Esophagus squamous epithelium (tissue), 5 donors: Measurements from ENCODE around the gene ZNF594. TPM values are rescaled to one million over a fixed set of nuclear protein-coding genes. Genes with fewer than 3 reads are reported as not detected.
"Not testable (repeated sequence)": the region's sequence is repeated elsewhere in the genome, so short reads cannot be mapped to it uniquely, and the experiment has no call there.

Experiments used
- DNase-seq: peaks from one replicate; lab custom pipeline; 2025; lab: John Stamatoyannopoulos, UW
- H3K27ac ChIP-seq, 4 donors: fragments of 200-600 bp; sonication (generic); one replicate each; pipeline ENCODE4 v1.5.1; 2016 to 2019; ENCODE audit warnings: mild to moderate bottlenecking in 1 of 4
- H3K27me3 ChIP-seq, 4 donors: fragments of 200-600 bp; sonication (generic); 1 replicate in 3 of 4; 2 replicates in 1 of 4; pipeline versions ENCODE4 v1.5.1 to v1.6.0; 2017 to 2021; ENCODE audit warnings: antibody characterized with exemption in 1 of 4
- H3K36me3 ChIP-seq, 3 donors: fragments of 200-600 bp; sonication (generic); one replicate each; pipeline ENCODE4 v1.5.1; 2016 to 2019
- H3K4me1 ChIP-seq, 3 donors: fragments of 200-600 bp; sonication (generic); one replicate each; pipeline ENCODE4 v1.5.1; 2017 to 2019
- H3K4me3 ChIP-seq, 4 donors: fragments of 200-600 bp; sonication (generic); 1 replicate in 3 of 4; 2 replicates in 1 of 4; pipeline ENCODE4 v1.5.1; 2016 to 2019; ENCODE audit warnings: mild to moderate bottlenecking in 2 of 4, moderate library complexity in 1 of 4
- H3K9me3 ChIP-seq, 3 donors: fragments of 200-600 bp; sonication (generic); one replicate each; pipeline ENCODE4 v1.5.1; 2016 to 2019
- CTCF ChIP-seq, 6 experiments: fragments of 450-650 bp in 4 of 6; fragments of 200-600 bp in 2 of 6; sonication (generic) in 2 of 6; IDR thresholded peaks; one replicate each; pipeline ENCODE4 v1.5.1; 2016 to 2019; ENCODE audit warnings: antibody characterized with exemption in 6 of 6, mild to moderate bottlenecking in 4 of 6, moderate library complexity in 4 of 6
- POLR2A ChIP-seq, 4 donors: fragments of 450-650 bp; IDR thresholded peaks; one replicate each; pipeline ENCODE4 v1.6.1; 2017; ENCODE audit warnings: antibody characterized with exemption in 4 of 4, mild to moderate bottlenecking in 4 of 4, moderate library complexity in 3 of 4
- WGBS, 2 donors: methylation state at CpG; one replicate each; pipeline ENCODE4 v1.1.5; 2018; 5-methylcytosine and 5-hydroxymethylcytosine counted together
- intact Hi-C: fragments of 100-400 bp; cut with DNase I; formaldehyde crosslinking; loops from one replicate; pipeline ENCODE4 v1.15.0; 2022
- total RNA-seq, 4 donors: library from RNA; depleted of rRNA; stranded (reverse); fragments of >200 nt; gene quantifications; one replicate each; pipeline ENCODE4 v1.1.0, GENCODE V29; 2016
- donor health status: DM: yes; HTN: yes; CAD: no.

ZNF594 gene
- total RNA-seq, 4 donors from 2014 or later, result 2.0 to 13.4 (median 5.1) TPM

GRCh38 chr17:5182597-5183409 lies 8.9 kb downstream of the ZNF594 start:
- TF ChIP-seq CTCF (IDR thresholded peaks at IDR 0.05) (no peak), POLR2A (IDR thresholded peaks at IDR 0.05) (no peak)
- Histone ChIP-seq H3K9me3 (peaks cover 33 to 100% (median 92%) of the 10 kb centered on the region in 3 donors), H3K36me3 (peaks cover 0 to 43% (median 0%) of the 10 kb centered on the region in 3 donors), H3K4me1 (no peaks in the 10 kb centered on the region), H3K4me3 (no peak overlapping the region), H3K27ac (no peak overlapping the region), H3K27me3 (no peaks in the 10 kb centered on the region)
- WGBS, 2 donors, result 98 to 99% methylated on average over 6 of the region's 6 CpGs
- DNase-seq, result no peak
- intact Hi-C loops, result no loop called here

- Histone ChIP-seq H3K36me3 (peaks cover 0 to 43% (median 0%) of the 10 kb centered on the region in 3 donors), H3K4me3 (no peak overlapping the region), H3K27me3 (no peaks in the 10 kb centered on the region), H3K4me1 (no peaks in the 10 kb centered on the region), H3K27ac (no peak overlapping the region), H3K9me3 (peaks cover 33 to 100% (median 94%) of the 10 kb centered on the region in 3 donors)
- intact Hi-C loops, result no loop called here
- 95 to 98% methylated on average over 10 of the region's 10 CpGs for WGBS, 2 donors
- no peak for TF ChIP-seq POLR2A (IDR thresholded peaks at IDR 0.05)
- no peak for TF ChIP-seq CTCF (IDR thresholded peaks at IDR 0.05)
- DNase-seq, result no peak
Measured at GRCh38 chr17:5181509-5182305, 10.0 kb downstream of the ZNF594 start.

GRCh38 chr17:5179003-5179402 lies 12.7 kb downstream of the ZNF594 start:
- no peak overlapping the region for H3K4me3 ChIP-seq
- no peak for TF ChIP-seq POLR2A (IDR thresholded peaks at IDR 0.05)
- no peak for TF ChIP-seq CTCF (IDR thresholded peaks at IDR 0.05)
- intact Hi-C loops, result no loop called here
- H3K27me3 ChIP-seq, result no peaks in the 10 kb centered on the region
- H3K27ac ChIP-seq, result no peak overlapping the region
- H3K9me3 ChIP-seq, result peaks cover 29 to 93% (median 82%) of the 10 kb centered on the region in 3 donors
- H3K36me3 ChIP-seq, result peaks cover 0 to 44% (median 0%) of the 10 kb centered on the region in 3 donors
- H3K4me1 ChIP-seq, result no peaks in the 10 kb centered on the region
- no peak for DNase-seq
- WGBS, 2 donors, result 91 to 94% methylated on average over 8 of the region's 12 CpGs

GRCh38 chr17:5175027-5175426 lies 16.6 kb downstream of the ZNF594 start:
- H3K4me1 ChIP-seq, H3K27ac ChIP-seq, H3K4me3 ChIP-seq, H3K27me3 ChIP-seq, intact Hi-C loops, DNase-seq: not testable (repeated sequence)
- Histone ChIP-seq H3K9me3 (peaks cover 0 to 84% (median 42%) of the 10 kb centered on the region in 3 donors), H3K36me3 (peaks cover 0 to 34% (median 0%) of the 10 kb centered on the region in 3 donors)
- WGBS, 2 donors, result 94 to 100% methylated on average over 5 to 7 of the region's 7 CpGs

- DNase-seq, intact Hi-C loops, H3K36me3 ChIP-seq, H3K27me3 ChIP-seq, H3K4me1 ChIP-seq, H3K4me3 ChIP-seq, H3K9me3 ChIP-seq, H3K27ac ChIP-seq: not testable (repeated sequence)
- 49 to 61% methylated on average over 6 of the region's 7 CpGs for WGBS, 2 donors
Measured at GRCh38 chr17:5165791-5166564, 25.7 kb downstream of the ZNF594 start.
